Measurements from ENCODE around the gene INVS. TPM values are rescaled to one million over a fixed set of nuclear protein-coding genes. Genes with fewer than 3 reads are reported as not detected.
"Not testable (repeated sequence)": the region's sequence is repeated elsewhere in the genome, so short reads cannot be mapped to it uniquely, and the experiment has no call there.

INVS gene
- total RNA-seq, 1 experiment from 2014 or later = 15.6 TPM

DNA sequence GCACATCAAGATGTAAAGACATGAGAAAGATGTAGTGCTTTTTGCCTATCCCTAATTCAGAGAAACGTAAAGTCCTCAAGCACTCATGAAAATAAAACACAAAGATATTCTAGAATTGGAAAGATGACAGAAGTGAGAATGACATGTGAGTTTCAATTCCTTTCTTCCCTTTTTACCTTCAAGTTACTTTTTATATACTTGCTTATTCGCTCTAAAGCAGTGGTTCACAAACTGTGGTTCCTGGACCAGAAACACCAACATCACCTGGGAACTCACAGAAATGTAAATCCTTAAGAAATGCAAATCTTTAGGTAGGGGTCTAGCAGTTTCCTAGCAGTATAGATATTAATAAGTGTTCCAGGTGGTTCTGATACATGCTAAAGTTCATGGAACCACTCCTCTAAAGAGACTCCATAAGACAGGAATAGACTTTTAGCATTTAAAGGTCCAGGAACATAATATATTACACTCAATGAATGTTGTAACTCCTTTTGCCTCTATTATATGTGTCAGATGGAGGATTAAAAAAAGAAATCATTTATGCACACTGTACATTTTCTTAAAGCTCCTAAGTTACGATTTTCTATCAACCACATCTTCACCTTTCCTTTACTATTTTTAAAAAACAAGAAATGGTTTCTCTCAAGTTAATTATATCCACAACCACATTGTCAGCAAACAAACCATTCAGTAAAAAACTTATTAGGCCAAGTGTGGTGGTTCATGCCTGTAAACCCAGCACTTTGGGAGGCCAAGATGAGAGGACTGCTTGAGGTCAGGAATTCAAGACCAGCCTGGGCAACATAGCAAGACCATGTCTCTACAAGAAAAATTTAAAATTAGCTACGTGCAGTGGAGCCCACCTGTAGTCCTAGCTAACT is 40.1 kb upstream of the INVS start:
- H3K9me3 ChIP-seq = no peaks in the 10 kb centered on the region
- no peak for DNase-seq
- POLR2A ChIA-PET = no interaction called here
- Mint-ChIP-seq H3K4me3 (ENCODE audit: unreplicated experiment) (no peak overlapping the region), H3K27ac (ENCODE audit: unreplicated experiment) (no peak overlapping the region), H3K4me1 (ENCODE audit: low read depth, unreplicated experiment) (peaks cover 15% of the 10 kb centered on the region), H3K9me3 (ENCODE audit: unreplicated experiment) (no peaks in the 10 kb centered on the region), H3K36me3 (ENCODE audit: insufficient read depth, unreplicated experiment) (peaks cover 7% of the 10 kb centered on the region), H3K27me3 (ENCODE audit: insufficient read depth, unreplicated experiment) (no peaks in the 10 kb centered on the region)
- H3K27me3 ChIP-seq (replicated peaks; ENCODE audit: control insufficient read depth, insufficient read depth, low read length) = no peaks in the 10 kb centered on the region
- TF ChIP-seq, protein P1, sequence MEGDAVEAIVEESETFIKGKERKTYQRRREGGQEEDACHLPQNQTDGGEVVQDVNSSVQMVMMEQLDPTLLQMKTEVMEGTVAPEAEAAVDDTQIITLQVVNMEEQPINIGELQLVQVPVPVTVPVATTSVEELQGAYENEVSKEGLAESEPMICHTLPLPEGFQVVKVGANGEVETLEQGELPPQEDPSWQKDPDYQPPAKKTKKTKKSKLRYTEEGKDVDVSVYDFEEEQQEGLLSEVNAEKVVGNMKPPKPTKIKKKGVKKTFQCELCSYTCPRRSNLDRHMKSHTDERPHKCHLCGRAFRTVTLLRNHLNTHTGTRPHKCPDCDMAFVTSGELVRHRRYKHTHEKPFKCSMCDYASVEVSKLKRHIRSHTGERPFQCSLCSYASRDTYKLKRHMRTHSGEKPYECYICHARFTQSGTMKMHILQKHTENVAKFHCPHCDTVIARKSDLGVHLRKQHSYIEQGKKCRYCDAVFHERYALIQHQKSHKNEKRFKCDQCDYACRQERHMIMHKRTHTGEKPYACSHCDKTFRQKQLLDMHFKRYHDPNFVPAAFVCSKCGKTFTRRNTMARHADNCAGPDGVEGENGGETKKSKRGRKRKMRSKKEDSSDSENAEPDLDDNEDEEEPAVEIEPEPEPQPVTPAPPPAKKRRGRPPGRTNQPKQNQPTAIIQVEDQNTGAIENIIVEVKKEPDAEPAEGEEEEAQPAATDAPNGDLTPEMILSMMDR (IDR thresholded peaks at IDR 0.05; ENCODE audit: insufficient read depth in 1 of 2, low read depth in 1 of 2, low read length in 1 of 2, severe bottlenecking in 1 of 2, unreplicated experiment in 1 of 2) = no peak
- H3K4me3 ChIP-seq (ENCODE audit: low read depth, low read length) = no peak overlapping the region
- intact Hi-C loops (cut with micrococcal nuclease; ENCODE audit: unreplicated experiment) = no loop called here
- H3K36me3 ChIP-seq (ENCODE audit: control insufficient read depth, insufficient read depth, low read length) = no peaks in the 10 kb centered on the region
- peaks cover 21% of the 10 kb centered on the region for H3K4me1 ChIP-seq
- CTCF ChIA-PET = no interaction called here
- BruUV-seq (replicated peaks) = no TSS peak

DNA sequence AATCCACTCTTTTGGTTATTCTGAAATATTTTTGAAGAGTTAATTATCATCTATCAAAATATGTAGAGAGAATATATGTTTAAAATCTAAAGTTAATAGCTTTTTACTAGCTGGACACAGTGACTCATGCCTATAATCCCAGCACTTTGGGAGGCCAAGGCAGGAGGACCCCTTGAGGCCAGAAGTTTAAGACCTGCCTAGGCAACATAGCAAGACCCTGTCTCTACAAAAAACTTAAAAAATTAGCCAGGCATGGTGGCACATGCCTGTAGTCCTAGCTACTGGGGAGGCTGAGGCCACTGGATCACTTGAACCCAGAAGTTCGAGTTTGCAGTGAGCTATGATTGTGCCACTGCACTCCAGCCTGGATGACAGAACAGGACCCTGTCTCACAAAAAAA is 36.4 kb upstream of the INVS start:
- H3K27me3 ChIP-seq (replicated peaks; ENCODE audit: control insufficient read depth, insufficient read depth, low read length); H3K4me1 Mint-ChIP-seq (ENCODE audit: low read depth, unreplicated experiment); H3K4me3 ChIP-seq (ENCODE audit: low read depth, low read length); H3K9me3 Mint-ChIP-seq (ENCODE audit: unreplicated experiment); H3K4me1 ChIP-seq; POLR2A ChIA-PET; H3K36me3 ChIP-seq (ENCODE audit: control insufficient read depth, insufficient read depth, low read length); intact Hi-C loops (cut with micrococcal nuclease; ENCODE audit: unreplicated experiment); H3K36me3 Mint-ChIP-seq (ENCODE audit: insufficient read depth, unreplicated experiment); H3K27me3 Mint-ChIP-seq (ENCODE audit: insufficient read depth, unreplicated experiment); H3K27ac Mint-ChIP-seq (ENCODE audit: unreplicated experiment); H3K4me3 Mint-ChIP-seq (ENCODE audit: unreplicated experiment); BruUV-seq (replicated peaks); CTCF ChIA-PET; DNase-seq; H3K9me3 ChIP-seq: not testable (repeated sequence)

DNA sequence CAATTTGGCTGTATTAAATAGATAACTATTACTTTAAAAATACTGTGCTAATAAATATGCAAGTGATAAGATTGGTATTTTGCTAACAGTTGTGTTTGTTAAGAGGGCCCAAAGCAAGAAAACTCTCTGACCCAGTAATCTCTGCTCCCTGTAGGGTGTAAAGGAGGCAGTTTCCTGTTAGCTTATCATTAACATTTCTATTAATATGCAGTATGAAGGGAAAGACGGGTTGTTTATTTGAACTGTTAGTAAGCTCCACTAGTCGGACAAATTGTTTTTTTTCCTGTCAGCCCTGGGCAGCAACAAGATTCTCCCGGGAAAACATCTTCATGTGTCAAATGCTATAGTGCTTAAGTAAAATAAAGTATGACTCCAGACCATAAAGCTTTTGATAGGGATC is 35.9 kb upstream of the INVS start:
- Histone ChIP-seq H3K9me3 (no peaks in the 10 kb centered on the region), H3K4me3 (ENCODE audit: low read depth, low read length) (no peak overlapping the region), H3K4me1 (peaks cover 7% of the 10 kb centered on the region; the same call in 1 of the 2 replicates), H3K36me3 (ENCODE audit: control insufficient read depth, insufficient read depth, low read length) (no peaks in the 10 kb centered on the region), H3K27me3 (replicated peaks; ENCODE audit: control insufficient read depth, insufficient read depth, low read length) (no peaks in the 10 kb centered on the region)
- BruUV-seq (replicated peaks) = no TSS peak
- intact Hi-C loops (cut with micrococcal nuclease; ENCODE audit: unreplicated experiment) = no loop called here
- Mint-ChIP-seq H3K9me3 (ENCODE audit: unreplicated experiment) (no peaks in the 10 kb centered on the region), H3K4me3 (ENCODE audit: unreplicated experiment) (no peak overlapping the region), H3K27ac (ENCODE audit: unreplicated experiment) (no peak overlapping the region), H3K36me3 (ENCODE audit: insufficient read depth, unreplicated experiment) (peaks cover 6% of the 10 kb centered on the region), H3K27me3 (ENCODE audit: insufficient read depth, unreplicated experiment) (no peaks in the 10 kb centered on the region), H3K4me1 (ENCODE audit: low read depth, unreplicated experiment) (no peaks in the 10 kb centered on the region)
- no peak for DNase-seq
- TF ChIP-seq, protein P1 (IDR thresholded peaks at IDR 0.05; ENCODE audit: insufficient read depth in 1 of 2, low read depth in 1 of 2, low read length in 1 of 2, severe bottlenecking in 1 of 2, unreplicated experiment in 1 of 2) = no peak
- POLR2A ChIA-PET = interaction anchor here (0.5 kb wide), 1 partner anchor 363 kb away, joined by 3 read pairs; no protein-coding TSS in a partner anchor
- CTCF ChIA-PET = no interaction called here

Data from Caco-2 (cell line).